Glutamatergic neuron (in vitro differentiated cells): ENCODE data around the gene LAMB1. TPM values are rescaled to one million over a fixed set of nuclear protein-coding genes. Genes with fewer than 3 reads are reported as not detected.

ENCODE experiments used
- DNase-seq: peaks from one replicate; pipeline ENCODE4 v3.0.0; 2022
- H3K27ac Mint-ChIP-seq: one replicate; pipeline ENCODE4 v1.8.0; 2020; ENCODE audit warnings: mild to moderate bottlenecking, mixed read lengths, inconsistent platforms; ENCODE audit not compliant: unreplicated experiment
- H3K27me3 Mint-ChIP-seq: one replicate; pipeline ENCODE4 v1.8.0; 2020; ENCODE audit warnings: mild to moderate bottlenecking, moderate library complexity, mixed read lengths, inconsistent platforms; ENCODE audit not compliant: unreplicated experiment
- H3K36me3 Mint-ChIP-seq: one replicate; pipeline ENCODE4 v1.8.0; 2020; ENCODE audit warnings: mild to moderate bottlenecking, mixed read lengths, inconsistent platforms; ENCODE audit not compliant: unreplicated experiment
- H3K4me1 Mint-ChIP-seq: one replicate; pipeline ENCODE4 v1.8.0; 2020; ENCODE audit warnings: mild to moderate bottlenecking, low read depth, mixed read lengths, inconsistent platforms; ENCODE audit not compliant: unreplicated experiment
- H3K4me3 Mint-ChIP-seq: one replicate; pipeline ENCODE4 v1.8.0; 2020; ENCODE audit warnings: mild to moderate bottlenecking, mixed read lengths, inconsistent platforms; ENCODE audit not compliant: unreplicated experiment
- H3K9me3 Mint-ChIP-seq: one replicate; pipeline ENCODE4 v1.8.0; 2020; ENCODE audit warnings: mild to moderate bottlenecking, moderate library complexity, mixed read lengths, inconsistent platforms; ENCODE audit not compliant: unreplicated experiment
- CTCF ChIP-seq: fragments of 200-600 bp; sonication (generic); IDR thresholded peaks from one replicate; pipeline ENCODE4 v1.5.0; 2021; ENCODE audit not compliant: partially characterized antibody, unreplicated experiment
- total RNA-seq: library from RNA; stranded (reverse); fragmentation: NEBNext Ultra II Directional; extraction: Animal tissue kit (Norgen Biotek cat#: 25700); gene quantifications from one replicate; pipeline ENCODE4 v1.2.1, GENCODE V29; 2021; ENCODE audit not compliant: unreplicated experiment

LAMB1 gene
- total RNA-seq, 1 donor from 2014 or later, result 326 TPM

GRCh38 chr7:107980671-107981190 is 22.2 kb downstream of the LAMB1 start:
- no peak for TF ChIP-seq CTCF
- peaks cover 10% of the 10 kb centered on the region for H3K4me1 Mint-ChIP-seq

GRCh38 chr7:107980171-107980570 is 22.8 kb downstream of the LAMB1 start:
- Mint-ChIP-seq H3K4me3 (no peak overlapping the region), H3K36me3 (peaks cover 4% of the 10 kb centered on the region), H3K9me3 (no peaks in the 10 kb centered on the region), H3K27me3 (peaks cover 2% of the 10 kb centered on the region), H3K27ac (no peak overlapping the region), H3K4me1 (peaks cover 10% of the 10 kb centered on the region)
- no peak for DNase-seq
- TF ChIP-seq CTCF, result no peak

More at GRCh38 chr7:107980671-107981190, 22.2 kb downstream of the LAMB1 start:
- no peaks in the 10 kb centered on the region for H3K9me3 Mint-ChIP-seq
- H3K27me3 Mint-ChIP-seq, result peaks cover under 1% of the 10 kb centered on the region
- no peak for DNase-seq
- no peak overlapping the region for H3K4me3 Mint-ChIP-seq
- H3K36me3 Mint-ChIP-seq, result peaks cover 4% of the 10 kb centered on the region
- H3K27ac Mint-ChIP-seq, result no peak overlapping the region

GRCh38 chr7:107978815-107979408 is 24.0 kb downstream of the LAMB1 start:
- no peak for TF ChIP-seq CTCF
- Mint-ChIP-seq H3K27me3 (peaks cover 2% of the 10 kb centered on the region), H3K4me1 (peaks cover 10% of the 10 kb centered on the region), H3K4me3 (no peak overlapping the region), H3K9me3 (no peaks in the 10 kb centered on the region), H3K27ac (no peak overlapping the region), H3K36me3 (peaks cover 4% of the 10 kb centered on the region)
- no peak for DNase-seq

- Mint-ChIP-seq H3K36me3 (no peaks in the 10 kb centered on the region), H3K27me3 (peaks cover 2% of the 10 kb centered on the region), H3K4me1 (no peaks in the 10 kb centered on the region), H3K4me3 (no peak overlapping the region), H3K9me3 (no peaks in the 10 kb centered on the region), H3K27ac (no peak overlapping the region)
- TF ChIP-seq CTCF, result no peak
- DNase-seq, result no peak
Measured at GRCh38 chr7:107977048-107977447, 25.9 kb downstream of the LAMB1 start.

GRCh38 chr7:107976620-107977019 is 26.3 kb downstream of the LAMB1 start:
- no peak overlapping the region for H3K27ac Mint-ChIP-seq
- DNase-seq, result no peak

More at GRCh38 chr7:107976620-107977019, 26.3 kb downstream of the LAMB1 start:
- no peaks in the 10 kb centered on the region for H3K36me3 Mint-ChIP-seq
- no peak for TF ChIP-seq CTCF
- H3K27me3 Mint-ChIP-seq, result peaks cover 2% of the 10 kb centered on the region
- no peaks in the 10 kb centered on the region for H3K4me1 Mint-ChIP-seq
- no peaks in the 10 kb centered on the region for H3K9me3 Mint-ChIP-seq
- H3K4me3 Mint-ChIP-seq, result no peak overlapping the region
